ENCODE measurements around the gene GORASP1.

- no peak for TF ChIP-seq CTCF (IDR thresholded peaks at IDR 0.05; ENCODE audit: insufficient read depth, low read depth, low read length)
- TF ChIP-seq EZH2 (IDR thresholded peaks at IDR 0.05; ENCODE audit: insufficient read depth, low read length), result no peak
Observed at GRCh38 chr3:39105687-39106063, 1.8 kb downstream of the GORASP1 start.

Data from astrocyte (in vitro differentiated cells and primary cell).